ENCODE results near the gene RCAN2.

Gene RCAN2

DNA sequence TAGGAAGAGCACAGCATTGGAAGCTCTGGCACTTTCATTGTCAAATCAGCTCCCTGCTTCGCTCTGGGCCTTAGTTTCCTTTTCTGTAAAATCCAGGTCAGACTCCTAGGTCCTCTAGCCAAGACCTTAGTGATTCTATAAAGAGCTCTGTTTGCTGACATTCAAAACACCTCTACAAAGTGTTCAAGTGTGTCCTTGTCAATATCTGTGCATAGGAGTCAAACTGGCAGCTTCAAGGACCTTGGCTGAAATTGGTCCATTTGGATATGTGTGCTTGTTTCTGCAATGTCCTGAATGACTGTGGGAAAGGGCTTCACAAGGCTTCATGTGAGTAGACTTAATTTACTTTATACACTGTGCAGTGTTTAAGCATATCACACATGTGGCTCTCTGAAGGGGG is 246.6 kb downstream of the RCAN2 start:
- no peak for DNase-seq

DNA sequence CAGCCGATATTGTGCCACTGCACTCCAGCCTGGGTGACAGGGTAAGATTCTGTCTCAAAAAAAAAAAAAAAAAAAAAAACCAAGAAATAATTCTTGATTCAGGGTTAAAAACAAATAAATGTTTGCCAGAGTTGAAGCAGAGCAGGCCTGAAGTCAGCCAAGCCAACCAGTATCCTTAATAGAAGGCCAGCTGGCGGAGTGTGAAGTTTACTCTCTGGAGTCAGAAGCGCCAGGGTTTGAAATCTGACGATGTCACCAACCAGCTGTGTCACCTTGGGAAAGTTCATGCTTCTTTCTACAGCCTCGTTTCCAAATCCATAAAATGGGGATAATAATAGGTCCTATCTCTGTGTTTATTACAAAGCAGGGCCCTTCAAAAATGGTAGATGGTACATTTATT is 247.5 kb downstream of the RCAN2 start:
- DNase-seq: no peak

DNA sequence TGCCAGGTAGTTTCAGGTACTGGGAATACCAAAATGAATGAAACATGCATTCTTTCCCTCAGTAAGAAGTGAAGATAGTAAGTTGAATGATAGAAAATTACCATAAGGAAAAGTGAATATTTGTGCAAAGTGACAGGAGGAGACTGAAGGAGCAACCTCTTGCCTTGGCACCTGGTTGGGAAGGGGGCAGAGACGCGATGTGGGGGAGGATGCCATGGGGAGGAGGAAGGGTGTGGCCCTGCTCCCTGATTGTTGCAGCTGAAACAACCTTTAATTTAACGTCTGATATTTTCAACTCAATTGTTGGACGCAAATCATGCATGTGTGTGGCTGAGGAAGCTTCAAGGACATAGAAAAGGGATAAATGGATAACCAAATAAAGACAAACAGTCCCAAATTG is 248.3 kb downstream of the RCAN2 start:
- DNase-seq: no peak

DNA sequence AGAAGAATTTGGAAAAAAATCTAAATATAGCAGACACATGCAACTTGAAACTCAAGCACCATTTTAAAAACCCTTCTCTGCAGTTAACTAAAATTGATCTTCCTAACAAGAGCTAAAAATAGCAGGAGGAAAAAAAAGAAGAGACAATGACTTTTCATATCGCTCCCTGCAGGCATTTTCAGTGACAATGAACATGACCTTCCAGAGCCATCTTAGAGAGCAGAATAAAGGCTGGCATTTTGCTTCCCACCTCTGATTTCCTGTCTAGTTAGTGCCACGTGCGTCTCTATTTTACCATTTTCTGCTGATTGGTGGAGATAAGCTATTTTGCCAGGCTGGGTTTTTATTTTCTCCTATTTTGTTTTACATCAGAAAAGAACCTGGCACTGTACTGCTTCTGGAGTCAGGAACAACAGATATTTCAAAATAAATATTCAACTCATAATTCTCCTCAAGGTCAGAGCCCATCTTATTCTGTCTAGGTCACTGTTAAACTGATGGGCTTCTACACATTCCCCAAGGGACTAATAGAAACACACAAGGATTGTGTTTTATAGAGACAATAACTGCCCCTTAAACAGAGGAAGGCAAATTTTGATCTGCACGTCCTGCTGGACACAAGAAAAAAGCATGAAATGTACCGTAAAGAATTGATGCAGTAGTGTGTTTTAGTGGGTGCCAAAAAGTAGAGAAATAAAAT is 250.2 kb downstream of the RCAN2 start:
- DNase-seq: no peak

GRCh38 chr6:46236752-46237151 is 254.5 kb downstream of the RCAN2 start:
- DNase-seq: no peak

DNA sequence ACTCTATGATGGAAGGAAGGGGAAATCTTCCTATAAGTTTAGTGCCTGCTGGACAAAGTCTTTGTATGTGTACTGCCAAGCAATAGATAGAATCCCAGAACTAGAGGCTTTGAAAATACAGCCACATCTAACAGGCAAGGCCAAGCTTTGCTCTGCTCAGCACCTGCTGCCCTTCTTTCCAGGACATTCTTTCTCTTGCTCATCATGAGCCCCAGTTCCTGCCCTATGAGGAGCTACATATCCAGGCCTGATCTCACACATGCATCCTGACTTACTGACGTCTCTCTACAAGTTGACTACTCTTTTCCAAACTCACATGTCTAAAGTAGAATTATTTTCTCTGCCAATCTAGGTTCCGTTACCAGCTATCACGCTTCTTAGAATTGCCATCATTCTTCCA is 256.0 kb downstream of the RCAN2 start:
- no peak for DNase-seq

- DNase-seq: no peak
Observed at GRCh38 chr6:46234700-46235099, 256.5 kb downstream of the RCAN2 start.

DNA sequence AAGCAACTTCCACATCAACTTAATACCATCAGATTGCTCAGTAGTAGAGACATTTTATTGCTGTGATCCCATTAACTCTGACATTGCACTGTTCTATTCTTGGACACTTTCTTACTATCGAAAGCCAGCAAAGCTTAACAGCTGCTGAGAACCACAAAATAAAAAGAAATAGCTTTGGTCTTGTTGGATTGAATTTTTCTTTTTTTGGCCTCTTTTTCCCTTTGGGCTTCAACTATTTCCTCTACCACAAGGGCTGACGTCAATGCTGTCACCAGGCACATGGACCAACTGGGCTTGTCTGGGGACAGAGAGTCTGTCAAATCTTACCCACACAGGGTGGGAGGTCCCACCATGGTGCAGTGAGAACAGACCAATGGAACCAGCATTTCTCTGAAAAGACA is 257.1 kb downstream of the RCAN2 start:
- no peak for DNase-seq

- DNase-seq: no peak
Observed at GRCh38 chr6:46233129-46233528, 258.1 kb downstream of the RCAN2 start.

DNA sequence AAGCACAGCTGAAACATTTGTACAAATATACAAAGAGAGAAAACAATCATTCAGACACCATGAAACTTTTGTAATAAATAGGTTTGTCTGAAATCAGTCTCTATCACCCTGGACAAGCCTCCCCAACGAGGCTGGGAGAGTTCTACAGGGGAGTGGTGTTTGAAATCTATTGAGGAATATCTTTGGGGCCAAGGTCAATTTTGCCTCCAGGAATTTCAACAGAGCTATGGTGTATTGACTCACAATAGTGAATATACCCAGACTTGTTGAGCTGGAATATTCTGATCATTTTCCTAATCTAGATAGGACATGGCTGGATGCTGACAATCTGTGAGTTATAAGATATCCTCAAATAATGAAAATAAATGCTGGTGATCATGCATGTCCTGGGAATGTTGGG is 269.0 kb downstream of the RCAN2 start:
- DNase-seq: no peak

- no peak for DNase-seq
Observed at GRCh38 chr6:46221222-46221793, 269.9 kb downstream of the RCAN2 start.

GRCh38 chr6:46220352-46221221 is 270.7 kb downstream of the RCAN2 start:
- no peak for DNase-seq

DNA sequence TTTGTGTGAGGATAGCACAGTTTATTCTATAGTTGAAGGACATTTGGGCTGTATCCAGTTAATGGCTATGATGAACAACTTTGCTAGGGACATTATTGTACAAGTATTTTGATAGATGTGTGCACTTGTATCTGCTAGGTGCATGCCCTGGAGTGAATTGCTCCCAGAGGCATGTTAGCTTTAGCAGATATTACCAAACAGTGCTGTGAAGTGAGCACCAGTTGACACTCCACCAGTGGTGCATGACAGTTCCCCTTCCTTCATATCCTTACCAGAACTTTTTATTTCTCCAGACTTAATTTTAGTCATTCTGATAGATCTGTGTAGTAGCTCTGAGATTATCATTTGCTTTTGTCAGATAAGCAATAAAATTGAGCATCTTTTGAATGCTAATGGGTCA is 271.6 kb downstream of the RCAN2 start:
- DNase-seq: no peak

DNA sequence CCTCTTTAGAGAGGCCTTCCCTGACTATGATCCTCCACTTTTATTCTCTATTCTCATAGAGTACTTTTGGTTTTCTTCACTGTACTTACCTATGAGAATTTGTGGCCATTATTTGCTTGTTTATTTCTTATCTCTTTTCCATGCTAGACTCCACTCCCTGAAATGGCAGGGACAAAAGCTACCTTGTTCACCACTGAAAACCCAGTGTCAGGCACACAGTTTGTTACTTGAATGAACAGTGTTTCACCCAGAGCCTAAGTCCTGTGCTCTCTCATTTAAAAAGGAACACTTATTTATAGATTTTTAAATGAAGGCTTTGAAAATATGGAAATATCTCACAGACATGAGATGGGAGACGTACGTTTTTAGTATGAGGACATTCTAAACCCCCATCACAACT is 272.8 kb downstream of the RCAN2 start:
- no peak for DNase-seq

DNA sequence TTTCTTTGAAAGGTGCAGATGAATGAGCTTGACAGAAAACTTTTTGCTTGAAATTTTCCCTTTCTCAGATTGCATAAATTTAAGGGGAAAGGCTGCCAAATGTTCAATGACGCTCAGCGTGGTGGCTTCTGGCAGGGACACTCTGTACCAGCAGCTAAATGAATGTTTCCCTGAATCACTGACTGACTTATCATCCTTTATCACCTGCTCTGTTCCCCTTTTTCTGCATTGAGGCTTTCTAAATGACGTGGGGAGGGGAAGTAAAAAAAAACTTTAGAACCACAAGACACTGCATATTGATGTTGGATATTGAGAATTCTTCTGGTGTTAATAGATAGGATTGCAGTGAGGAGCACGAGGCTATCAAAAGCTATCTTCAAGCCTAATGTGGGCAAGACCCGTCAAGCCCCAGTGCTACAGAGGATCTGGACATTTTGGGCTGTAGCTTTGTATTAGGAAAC is 273.5 kb downstream of the RCAN2 start:
- DNase-seq: no peak

DNA sequence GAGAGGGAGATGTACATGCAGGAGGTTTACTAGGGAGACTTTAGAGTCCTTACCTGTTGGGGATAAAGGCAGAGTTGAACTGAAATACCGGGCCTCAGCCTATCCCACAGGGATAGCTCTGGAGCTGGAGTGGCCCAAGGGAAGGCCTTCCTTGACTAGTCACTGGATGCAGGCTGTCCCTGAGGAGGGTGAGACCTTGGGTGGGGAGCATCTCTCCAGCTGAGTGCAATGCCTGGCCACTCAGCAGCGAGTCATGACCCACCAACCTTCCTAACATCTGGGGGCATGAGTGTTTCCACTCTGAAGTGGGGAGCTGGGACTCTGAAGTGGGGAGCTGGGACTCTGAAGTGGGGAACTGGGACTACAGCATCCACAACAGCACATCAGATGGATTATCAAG is 274.4 kb downstream of the RCAN2 start:
- no peak for DNase-seq

- DNase-seq: no peak
Observed at GRCh38 chr6:46215777-46216176, 275.5 kb downstream of the RCAN2 start.

- DNase-seq: no peak
Observed at GRCh38 chr6:46215213-46215612, 276.0 kb downstream of the RCAN2 start.

- no peak for DNase-seq
Observed at GRCh38 chr6:46211917-46212316, 279.3 kb downstream of the RCAN2 start.

- DNase-seq: no peak
Observed at GRCh38 chr6:46210294-46210693, 281.0 kb downstream of the RCAN2 start.

DNA sequence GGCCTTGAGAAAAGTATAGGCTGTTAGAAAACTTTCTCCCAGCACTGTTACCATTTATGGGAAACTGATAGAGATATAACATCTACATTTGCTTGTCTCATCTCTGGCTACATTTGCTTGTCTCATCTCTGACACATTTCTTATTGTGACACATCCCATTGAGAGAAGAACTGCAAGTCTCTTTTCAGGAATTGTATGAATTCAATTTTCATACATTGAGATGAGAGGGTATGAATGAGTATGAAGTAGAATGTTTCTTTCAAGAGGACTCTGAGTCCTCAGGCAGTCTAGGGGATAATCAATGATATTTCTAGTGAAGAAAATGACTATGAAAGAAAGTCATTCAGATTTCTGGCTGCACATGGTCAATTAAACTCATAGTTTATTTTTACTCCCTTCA is 282.9 kb downstream of the RCAN2 start:
- no peak for DNase-seq

DNA sequence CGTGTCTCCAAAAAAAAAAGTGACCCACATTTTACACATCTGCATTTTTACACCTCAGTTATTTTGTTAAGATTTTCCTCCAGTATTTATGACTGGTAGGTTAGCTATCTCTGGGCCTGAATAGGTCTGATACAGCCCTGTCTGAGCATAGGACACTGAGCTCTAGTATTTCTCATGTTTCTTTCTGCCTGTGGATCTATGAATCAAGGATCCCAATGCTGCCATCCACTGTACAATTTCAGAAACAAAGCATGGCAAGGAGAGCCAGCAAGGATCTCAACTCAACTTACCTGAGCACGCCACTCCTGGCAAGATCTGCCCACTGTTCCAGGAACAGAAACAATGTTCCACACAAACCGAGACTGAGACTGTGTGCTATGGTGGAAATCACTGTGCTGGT is 284.1 kb downstream of the RCAN2 start:
- no peak for DNase-seq

GRCh38 chr6:46204880-46205650 is 286.2 kb downstream of the RCAN2 start:
- DNase-seq: no peak

Measured in islet precursor cell (in vitro differentiated cells).